ENCODE data around the gene CAPN2.
"Not testable (repeated sequence)": the region's sequence is repeated elsewhere in the genome, so short reads cannot be mapped to it uniquely, and the experiment has no call there.

Gene CAPN2

DNA sequence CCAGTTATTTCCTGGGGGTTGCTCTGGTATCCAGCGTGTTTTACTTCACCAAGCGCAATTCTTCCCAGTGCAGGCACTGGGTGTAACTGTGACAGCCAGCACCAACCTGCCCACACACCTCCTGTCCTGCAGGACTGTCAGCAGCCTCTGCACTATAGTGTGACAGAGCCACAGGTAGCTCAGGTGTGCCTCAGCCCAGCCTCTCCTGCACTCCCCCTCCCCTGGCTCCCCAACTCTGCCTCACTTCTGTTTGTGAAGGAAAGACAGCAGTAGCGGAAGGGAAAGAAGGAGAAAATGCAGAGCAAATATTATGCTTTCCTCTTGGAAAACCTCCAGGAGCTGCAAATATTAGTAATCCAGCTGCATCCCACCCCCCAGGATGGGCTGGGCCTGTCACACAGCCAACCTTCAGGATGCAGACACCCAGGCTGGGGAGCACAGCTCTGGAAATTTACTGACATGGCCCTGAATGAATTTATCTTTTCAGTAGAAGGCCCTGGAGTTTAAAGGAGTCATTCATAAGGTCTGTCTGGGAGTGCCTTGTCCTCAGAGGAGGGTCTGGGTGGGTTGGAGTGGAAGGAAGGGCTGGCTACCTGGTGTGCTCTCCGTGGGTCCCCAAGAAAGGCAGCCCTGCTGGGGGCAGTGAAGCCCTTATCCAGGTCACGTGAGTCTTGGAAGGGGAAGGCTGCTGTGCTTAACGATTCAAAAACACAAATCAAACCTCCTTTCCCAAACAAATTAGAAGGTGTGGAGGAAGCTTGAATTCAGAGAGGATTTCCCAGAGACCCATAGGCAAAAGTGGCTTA, 20.9 kb downstream of the CAPN2 start:
- TF ChIP-seq, protein P1, sequence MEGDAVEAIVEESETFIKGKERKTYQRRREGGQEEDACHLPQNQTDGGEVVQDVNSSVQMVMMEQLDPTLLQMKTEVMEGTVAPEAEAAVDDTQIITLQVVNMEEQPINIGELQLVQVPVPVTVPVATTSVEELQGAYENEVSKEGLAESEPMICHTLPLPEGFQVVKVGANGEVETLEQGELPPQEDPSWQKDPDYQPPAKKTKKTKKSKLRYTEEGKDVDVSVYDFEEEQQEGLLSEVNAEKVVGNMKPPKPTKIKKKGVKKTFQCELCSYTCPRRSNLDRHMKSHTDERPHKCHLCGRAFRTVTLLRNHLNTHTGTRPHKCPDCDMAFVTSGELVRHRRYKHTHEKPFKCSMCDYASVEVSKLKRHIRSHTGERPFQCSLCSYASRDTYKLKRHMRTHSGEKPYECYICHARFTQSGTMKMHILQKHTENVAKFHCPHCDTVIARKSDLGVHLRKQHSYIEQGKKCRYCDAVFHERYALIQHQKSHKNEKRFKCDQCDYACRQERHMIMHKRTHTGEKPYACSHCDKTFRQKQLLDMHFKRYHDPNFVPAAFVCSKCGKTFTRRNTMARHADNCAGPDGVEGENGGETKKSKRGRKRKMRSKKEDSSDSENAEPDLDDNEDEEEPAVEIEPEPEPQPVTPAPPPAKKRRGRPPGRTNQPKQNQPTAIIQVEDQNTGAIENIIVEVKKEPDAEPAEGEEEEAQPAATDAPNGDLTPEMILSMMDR (IDR thresholded peaks at IDR 0.05; ENCODE audit: insufficient read depth, missing control alignments) = no peak
- FAIRE-seq (no peak), DNase-seq (ENCODE audit: insufficient read length, low spot score) (no peak)

DNA sequence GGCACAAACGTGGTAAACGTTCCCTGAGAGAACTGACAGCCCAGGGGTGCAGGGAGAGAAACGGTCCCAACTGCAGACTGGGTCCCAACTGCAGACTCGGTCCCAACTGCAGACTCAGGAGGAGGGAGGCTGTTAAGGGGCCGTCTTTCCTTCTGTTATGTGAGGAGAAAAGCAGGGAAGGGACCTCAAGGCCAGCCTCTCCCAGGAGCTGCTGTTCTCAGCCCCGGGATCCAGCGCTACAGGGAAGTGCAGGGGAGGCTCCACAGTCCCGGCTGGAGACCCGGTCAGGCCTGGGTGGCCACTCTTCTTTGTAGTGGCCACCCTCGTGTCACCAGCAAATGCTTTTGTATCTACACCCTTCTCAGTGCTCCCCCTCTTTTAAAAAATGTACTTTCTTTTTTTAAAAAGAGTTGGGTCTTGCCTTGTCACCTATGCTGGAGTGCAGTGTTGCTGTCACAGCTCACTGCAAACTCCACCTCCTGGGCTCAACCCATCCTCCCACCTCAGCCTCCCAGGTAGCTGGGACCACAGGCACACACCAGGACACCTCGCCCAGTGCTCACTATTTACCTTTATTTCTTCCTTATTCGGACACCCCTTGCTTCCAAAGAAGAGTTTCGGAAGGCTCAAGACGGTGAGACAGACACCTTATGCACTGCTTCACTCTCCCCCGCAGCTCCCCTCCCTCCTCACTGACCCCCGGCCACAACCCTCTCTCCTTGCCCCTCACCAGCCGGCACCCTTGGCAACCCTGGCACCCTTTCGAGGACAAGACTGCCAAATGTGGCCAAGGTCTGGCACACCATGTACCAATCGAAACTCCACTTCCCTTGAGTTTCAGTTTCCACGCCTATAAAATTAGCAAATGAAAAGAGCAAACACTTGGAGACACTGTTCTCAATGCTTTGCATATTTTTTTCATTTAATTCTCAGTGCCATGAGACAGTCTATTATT, 21.8 kb downstream of the CAPN2 start:
- TF ChIP-seq, protein P1 (IDR thresholded peaks at IDR 0.05; ENCODE audit: insufficient read depth, missing control alignments) = no peak
- DNase-seq (ENCODE audit: insufficient read length, low spot score) (no peak), FAIRE-seq (no peak)

DNA sequence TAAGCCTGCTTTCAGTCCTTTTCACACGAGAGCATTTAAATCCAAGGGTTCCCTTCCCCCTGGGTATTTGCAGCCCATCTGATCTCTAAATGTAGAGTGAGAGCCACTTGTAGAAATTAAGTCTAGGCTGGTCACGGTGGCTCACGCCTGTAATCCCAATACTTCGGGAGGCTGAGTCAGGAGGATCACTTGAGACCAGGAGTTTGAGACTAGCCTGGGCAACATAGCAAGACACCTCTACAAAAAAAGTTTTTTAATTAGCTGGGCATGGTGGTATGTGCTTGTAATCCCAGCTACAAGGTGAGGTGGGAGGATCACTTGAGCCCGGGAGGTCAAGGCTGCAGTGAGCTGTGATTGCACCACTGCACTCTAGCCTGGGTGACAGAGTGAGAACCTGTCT, 24.3 kb downstream of the CAPN2 start:
- FAIRE-seq = not testable (repeated sequence)

DNA sequence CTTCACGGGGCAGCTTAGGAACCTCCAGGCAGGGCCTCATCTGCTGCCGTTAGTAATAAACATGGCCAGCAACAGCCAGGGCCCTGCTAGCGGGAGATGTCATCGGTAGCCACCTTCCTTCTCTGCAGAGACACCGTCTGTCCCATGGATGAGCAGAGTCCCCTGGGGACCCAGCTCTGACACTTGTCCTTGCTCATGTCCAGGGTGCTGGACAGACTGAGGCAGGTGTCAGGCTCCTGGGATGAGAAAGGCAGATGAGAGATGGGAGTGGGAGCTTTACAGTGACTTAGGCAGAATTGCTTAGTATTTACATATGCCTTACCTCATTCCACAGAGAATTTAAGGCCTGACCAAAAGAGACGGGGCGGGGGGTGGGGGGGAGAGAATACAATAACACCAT, 25.0 kb downstream of the CAPN2 start:
- TF ChIP-seq, protein P1 (IDR thresholded peaks at IDR 0.05; ENCODE audit: insufficient read depth, missing control alignments) = no peak
- no peak for DNase-seq (ENCODE audit: insufficient read length, low spot score)
- FAIRE-seq = no peak

More for the DNA sequence above, 24.3 kb downstream of the CAPN2 start:
- DNase-seq (ENCODE audit: insufficient read length, low spot score) = not testable (repeated sequence)

DNA sequence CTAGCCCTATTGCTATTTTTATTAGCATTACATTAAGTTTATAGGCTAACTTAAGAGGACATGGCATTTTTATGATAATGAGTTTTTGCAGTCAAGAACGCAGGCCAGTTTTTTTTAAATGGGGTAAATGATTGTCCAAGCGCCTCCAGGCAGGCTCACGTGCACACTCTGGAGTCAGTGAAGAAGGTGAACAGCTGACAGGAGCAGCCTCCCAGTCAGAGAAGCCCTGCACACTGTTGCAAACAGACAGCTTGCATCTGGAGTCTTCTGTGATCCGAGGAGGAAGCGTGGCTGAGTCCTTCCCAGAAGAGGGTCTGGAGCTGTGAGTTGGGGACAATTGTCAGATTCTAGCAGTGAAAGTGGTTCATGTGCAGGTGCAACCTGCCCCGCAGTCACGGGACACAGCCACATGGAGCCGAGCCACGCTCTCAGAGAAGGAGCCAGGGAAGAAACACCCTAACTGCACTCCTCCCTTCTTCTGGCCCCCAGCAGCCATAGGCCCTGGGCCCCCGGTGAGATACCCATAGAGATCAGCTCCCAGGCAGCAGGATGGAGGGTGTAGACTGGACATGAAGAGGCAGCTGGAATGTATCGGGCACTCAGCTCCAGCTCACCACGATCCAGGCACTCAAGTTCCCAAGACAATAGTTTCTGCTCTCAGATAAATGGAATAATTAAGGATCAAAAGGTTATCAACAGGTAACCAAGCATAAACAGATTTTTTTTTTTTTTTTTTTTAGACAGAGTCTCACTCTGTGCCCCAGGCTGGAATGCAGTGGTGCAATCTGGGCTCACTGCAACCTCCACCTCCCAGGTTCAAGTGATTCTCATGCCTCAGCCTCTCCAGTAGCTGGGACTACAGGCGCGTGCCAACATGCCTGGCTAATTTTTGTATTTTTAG, 26.4 kb downstream of the CAPN2 start:
- TF ChIP-seq, protein P1 (IDR thresholded peaks at IDR 0.05; ENCODE audit: insufficient read depth, missing control alignments) = no peak
- FAIRE-seq (no peak), DNase-seq (ENCODE audit: insufficient read length, low spot score) (no peak)

DNA sequence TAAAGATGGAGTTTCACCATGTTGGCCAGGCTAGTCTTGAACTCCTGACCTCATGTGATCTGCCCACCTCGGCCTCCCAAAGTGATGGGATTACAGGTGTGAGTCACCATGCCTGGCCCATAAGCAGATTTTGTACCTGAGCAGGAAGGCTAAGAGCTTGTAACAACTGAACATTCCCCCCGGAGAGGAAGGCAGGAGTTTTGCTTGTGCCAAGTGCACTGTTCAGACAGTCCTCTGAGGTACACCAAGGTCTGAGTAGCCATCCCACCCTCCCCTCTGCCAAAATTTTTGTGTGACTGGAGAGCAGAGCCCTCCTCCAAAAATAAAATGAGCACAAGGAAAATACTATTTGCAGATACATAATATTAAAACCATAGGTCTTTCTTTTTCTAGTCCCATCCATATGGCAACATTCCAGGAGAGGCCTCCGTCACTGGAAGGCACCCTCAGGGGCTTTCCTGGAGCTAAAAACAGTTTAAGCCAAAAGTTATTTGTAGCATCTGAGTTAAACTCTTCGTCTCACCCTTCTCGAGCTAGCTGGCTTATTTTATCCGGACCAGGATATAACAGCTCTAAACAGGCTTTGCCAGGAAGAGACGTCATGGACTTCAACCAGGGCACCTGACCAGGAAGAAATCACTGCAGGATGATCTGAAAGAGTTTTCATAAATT, 27.2 kb downstream of the CAPN2 start:
- FAIRE-seq (no peak), DNase-seq (ENCODE audit: insufficient read length, low spot score) (no peak)
- TF ChIP-seq, protein P1 (IDR thresholded peaks at IDR 0.05; ENCODE audit: insufficient read depth, missing control alignments) = no peak

DNA sequence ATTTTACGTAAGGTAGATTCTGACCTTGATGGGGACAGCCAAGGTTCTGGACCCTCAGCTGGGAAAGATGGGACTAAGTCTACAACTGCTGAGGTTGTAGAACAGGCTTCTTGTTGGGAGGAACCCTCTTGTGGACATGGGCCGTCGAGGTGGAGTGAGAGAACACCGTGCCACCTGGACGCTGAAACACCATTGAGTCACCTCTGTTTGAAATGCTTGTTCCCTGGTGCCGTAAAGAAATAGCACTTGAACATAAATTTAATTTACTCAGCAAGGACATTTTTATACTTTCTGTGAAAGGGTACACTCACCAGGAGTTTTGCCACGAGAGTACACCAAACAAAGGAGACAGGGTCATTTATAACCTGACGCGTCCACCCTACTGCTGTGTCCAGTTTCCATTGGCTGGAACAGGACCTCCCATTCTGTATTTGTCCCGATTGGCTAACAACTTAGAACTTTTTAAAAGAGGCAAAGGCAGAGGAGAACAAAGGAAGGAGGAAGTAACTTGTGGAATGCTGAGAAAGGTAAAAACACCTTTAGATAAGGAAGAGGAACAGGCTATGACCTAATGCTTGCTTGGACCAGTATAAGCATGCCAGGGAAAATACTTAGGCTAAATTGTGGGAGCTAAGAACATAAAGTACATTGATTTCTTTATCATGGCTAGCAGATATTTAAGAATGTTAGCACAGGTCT, 27.8 kb downstream of the CAPN2 start:
- not testable (repeated sequence) for FAIRE-seq; DNase-seq (ENCODE audit: insufficient read length, low spot score)

Data from D721Med (cell line).